IMR-90 (cell line): ENCODE measurements around the gene SPPL3. TPM values are rescaled to one million over a fixed set of nuclear protein-coding genes. Genes with fewer than 3 reads are reported as not detected.

ENCODE experiments used
- ATAC-seq: fragments of 200-7000 bp; cut with Tn5 transposase; 2 replicates; pipeline ENCODE4 v1.9.1; 2020; ENCODE audit warnings: low read depth, mild to moderate bottlenecking, moderate library complexity
- BruUV-seq: library from RNA; stranded (reverse); fragments of 400-500 nt; replicated peaks from 2 replicates; lab custom pipeline; 2021; lab: Mats Ljungman, UMichigan
- CTCF ChIA-PET: fragments of 300-600 bp; formaldehyde crosslinking; extraction: SDS; loops from one replicate; lab custom pipeline; 2021; ENCODE audit warnings: antibody characterized with exemption; lab: Yijun Ruan, JAX
- POLR2A ChIA-PET: fragments of 300-600 bp; sonication (Branson Sonifier 250); formaldehyde crosslinking; loops from one replicate; lab custom pipeline; 2022; ENCODE audit warnings: antibody characterized with exemption; ENCODE audit not compliant: unreplicated experiment; lab: Charles Lee
- DNase-seq: peaks from one replicate; pipeline ENCODE4 v3.0.0; 2013
- H2AFZ ChIP-seq: replicated peaks from 2 replicates; pipeline ENCODE3; 2013; ENCODE audit warnings: low read length, mild to moderate bottlenecking; ENCODE audit not compliant: poor library complexity
- H2AK5ac ChIP-seq: 2 replicates; pipeline ENCODE4 v1.6.1; 2013; ENCODE audit warnings: low read depth, low read length, inconsistent platforms
- H2AK9ac ChIP-seq: replicated peaks from 2 replicates; pipeline ENCODE3; 2013; ENCODE audit warnings: mild to moderate bottlenecking, low read depth, low read length, moderate library complexity; ENCODE audit not compliant: poor library complexity
- H2BK120ac ChIP-seq: 2 replicates; pipeline ENCODE4 v1.6.1; 2013; ENCODE audit warnings: low read depth, low read length, inconsistent platforms
- H2BK15ac ChIP-seq: 3 replicates; pipeline ENCODE4 v1.6.1; 2013; ENCODE audit warnings: low read depth, low read length, inconsistent platforms
- H2BK20ac ChIP-seq: 2 replicates; pipeline ENCODE4 v1.6.1; 2013; ENCODE audit warnings: low read depth, mild to moderate bottlenecking, inconsistent platforms, low read length, moderate library complexity
- H2BK5ac ChIP-seq: 2 replicates; pipeline ENCODE4 v1.6.1; 2013; ENCODE audit warnings: mild to moderate bottlenecking, low read depth, low read length, inconsistent platforms; ENCODE audit not compliant: poor library complexity, severe bottlenecking
- H3K14ac ChIP-seq: replicated peaks from 2 replicates; pipeline ENCODE4 v1.6.1; 2013; ENCODE audit warnings: low read depth, low read length, inconsistent platforms
- H3K18ac ChIP-seq: 2 replicates; pipeline ENCODE4 v1.6.1; 2013; ENCODE audit warnings: low read depth, low read length, control low read depth
- H3K23ac ChIP-seq: 2 replicates; pipeline ENCODE4 v1.6.1; 2013; ENCODE audit warnings: low read depth, low read length, inconsistent platforms
- H3K27ac ChIP-seq: 2 replicates; pipeline ENCODE4 v1.5.1; 2013; ENCODE audit warnings: mild to moderate bottlenecking, control low read depth, low read length; ENCODE audit not compliant: insufficient read depth
- H3K27me3 ChIP-seq: 2 replicates; pipeline ENCODE4 v1.6.1; 2013; ENCODE audit warnings: low read length; ENCODE audit not compliant: control insufficient read depth, insufficient read depth
- H3K36me3 ChIP-seq: 2 replicates; pipeline ENCODE4 v1.6.1; 2013; ENCODE audit warnings: low read length, mixed read lengths; ENCODE audit not compliant: control insufficient read depth, insufficient read depth
- H3K4ac ChIP-seq: 2 replicates; pipeline ENCODE4 v1.6.1; 2013; ENCODE audit warnings: low read depth, low read length, inconsistent platforms
- H3K4me1 ChIP-seq: 2 replicates; pipeline ENCODE4 v1.6.1; 2013; ENCODE audit warnings: low read length, mixed read lengths; ENCODE audit not compliant: control insufficient read depth, insufficient read depth
- H3K4me2 ChIP-seq: 2 replicates; pipeline ENCODE4 v1.6.1; 2013; ENCODE audit warnings: low read depth, mild to moderate bottlenecking, control low read depth, low read length, moderate library complexity
- H3K4me3 ChIP-seq: 2 replicates; pipeline ENCODE4 v1.5.1; 2013; ENCODE audit warnings: low read depth, mild to moderate bottlenecking, control low read depth, low read length, moderate library complexity; ENCODE audit not compliant: insufficient read depth
- H3K56ac ChIP-seq: 2 replicates; pipeline ENCODE4 v1.6.1; 2013; ENCODE audit warnings: low read length, inconsistent platforms; ENCODE audit not compliant: insufficient read depth; ENCODE audit errors: extremely low read depth
- H3K79me1 ChIP-seq, 2 experiments: 2 replicates each; pipeline ENCODE4 v1.6.1; 2013; ENCODE audit warnings: low read length in 2 of 2, inconsistent platforms in 1 of 2, low read depth in 1 of 2
- H3K9ac ChIP-seq: 2 replicates; pipeline ENCODE4 v1.6.1; 2013; ENCODE audit warnings: low read depth, low read length, control low read depth
- H3K9me1 ChIP-seq: 2 replicates; pipeline ENCODE4 v1.6.1; 2013; ENCODE audit warnings: low read length, inconsistent platforms; ENCODE audit not compliant: insufficient read depth
- H3K9me3 ChIP-seq: 2 replicates; pipeline ENCODE4 v1.6.1; 2013; ENCODE audit warnings: low read length; ENCODE audit not compliant: control insufficient read depth, insufficient read depth
- H4K20me1 ChIP-seq: 2 replicates; pipeline ENCODE4 v1.6.1; 2013; ENCODE audit warnings: low read length, inconsistent platforms; ENCODE audit not compliant: insufficient read depth
- H4K5ac ChIP-seq: 2 replicates; pipeline ENCODE4 v1.6.1; 2013; ENCODE audit warnings: mild to moderate bottlenecking, low read depth, low read length, control low read depth
- H4K8ac ChIP-seq, 2 experiments: 2 replicates each; pipeline ENCODE4 v1.6.1; 2013; ENCODE audit warnings: low read depth in 2 of 2, low read length in 2 of 2, control low read depth in 1 of 2, inconsistent platforms in 1 of 2
- H4K91ac ChIP-seq: 2 replicates; pipeline ENCODE4 v1.6.1; 2013; ENCODE audit warnings: low read depth, low read length, inconsistent platforms; ENCODE audit not compliant: insufficient read depth
- BHLHE40 ChIP-seq: fragments of 150-350 bp; IDR thresholded peaks from 2 replicates; pipeline ENCODE4 v1.6.1; 2016; ENCODE audit warnings: mild to moderate bottlenecking, low read depth, low read length
- CEBPB ChIP-seq: IDR thresholded peaks from 2 replicates; pipeline ENCODE4 v1.6.1; 2012; ENCODE audit warnings: low read depth, low read length, improper control_type of control experiment
- CHD1 ChIP-seq: IDR thresholded peaks from 2 replicates; pipeline ENCODE4 v1.6.1; 2012; ENCODE audit warnings: low read depth, low read length, improper control_type of control experiment
- MAFK ChIP-seq: IDR thresholded peaks from 2 replicates; pipeline ENCODE4 v1.6.1; 2012; ENCODE audit warnings: low read depth, low read length, improper control_type of control experiment
- MAZ ChIP-seq: IDR thresholded peaks from 2 replicates; pipeline ENCODE4 v1.6.1; 2012; ENCODE audit warnings: low read depth, mild to moderate bottlenecking, low read length, improper control_type of control experiment, moderate library complexity, borderline replicate concordance
- MXI1 ChIP-seq: IDR thresholded peaks from 2 replicates; pipeline ENCODE4 v1.6.1; 2012; ENCODE audit warnings: low read depth, mild to moderate bottlenecking, low read length, moderate library complexity, borderline replicate concordance
- RCOR1 ChIP-seq: IDR thresholded peaks from 2 replicates; pipeline ENCODE4 v1.6.1; 2012; ENCODE audit warnings: mild to moderate bottlenecking, low read length, improper control_type of control experiment; ENCODE audit not compliant: insufficient replicate concordance
- SMC3 ChIP-seq: fragments of 150-350 bp; IDR thresholded peaks from 2 replicates; pipeline ENCODE4 v1.6.1; 2016; ENCODE audit warnings: low read depth, mild to moderate bottlenecking, antibody characterized with exemption, low read length, moderate library complexity
- USF2 ChIP-seq: fragments of 150-350 bp; IDR thresholded peaks from 2 replicates; pipeline ENCODE4 v1.6.1; 2017; ENCODE audit warnings: mild to moderate bottlenecking, antibody characterized with exemption, low read length, low read depth
- WGBS, 2 experiments: methylation state at CpG; one replicate each; pipeline versions ENCODE4 v1.1.5 to v1.1.7; 2013; ENCODE audit warnings: missing lambda C conversion rate in 2 of 2; ENCODE audit not compliant: insufficient read length in 1 of 2; ENCODE audit errors: extremely low coverage in 2 of 2; 5-methylcytosine and 5-hydroxymethylcytosine counted together
- dilution Hi-C: fragments of 300-500 bp; cut with HindIII; formaldehyde crosslinking; loops from one replicate; pipeline ENCODE4 v1.14.3; 2018; ENCODE audit warnings: low sequenced_read_pairs; ENCODE audit not compliant: unreplicated experiment
- in situ Hi-C: fragments of 300-500 bp; cut with MboI; formaldehyde crosslinking; loops from 3 replicates; pipeline ENCODE4 v1.14.3; 2019; ENCODE audit warnings: low sequenced_read_pairs, inconsistent platforms, mixed read lengths
- intact Hi-C: fragments of 100-400 bp; cut with micrococcal nuclease; formaldehyde crosslinking; loops from 2 replicates; pipeline ENCODE4 v1.10.0; 2022
- polyA plus RNA-seq, 3 experiments: library from polyadenylated mRNA; depleted of rRNA; stranded (reverse); fragments of >200 nt; gene quantifications; 2 replicates each; pipeline ENCODE4 v1.2.3, GENCODE V29; 2012; ENCODE audit warnings: low replicate concordance in 1 of 3
- total RNA-seq: library from RNA; depleted of rRNA; stranded (reverse); fragments of >200 nt; gene quantifications from 2 replicates; pipeline ENCODE4 v1.2.3, GENCODE V29; 2012
- TF ChIP-seq, protein P1 (sequence below): fragments of 150-350 bp; IDR thresholded peaks from 2 replicates; pipeline ENCODE4 v1.6.1; 2016; ENCODE audit warnings: low read depth, mild to moderate bottlenecking, low read length, moderate library complexity, borderline replicate concordance

The SPPL3 gene
- total and polyA plus RNA-seq, 2 of the 4 experiments (the other 2 are of a cell fraction): 1.6 to 18.0 TPM

DNA sequence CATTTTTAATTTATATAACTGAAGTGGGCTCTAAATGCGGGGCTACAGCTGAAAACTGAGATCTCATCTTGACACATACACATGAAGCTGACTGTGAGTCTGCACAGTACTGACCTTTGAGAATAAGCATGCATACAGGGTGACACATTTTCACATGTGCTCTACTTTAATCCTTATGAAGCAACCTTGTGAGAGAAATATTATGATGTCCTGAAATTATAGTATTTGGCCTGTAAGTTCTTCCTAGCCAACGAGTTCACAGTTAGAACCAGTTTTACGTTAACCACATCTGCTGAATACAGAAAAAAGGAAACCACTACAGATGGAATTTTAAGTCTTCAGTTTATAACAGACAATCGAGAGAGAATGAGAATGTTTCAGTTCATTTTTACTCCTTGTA is 70.3 kb downstream of the SPPL3 start:
- peaks cover 6% of the 10 kb centered on the region for H3K4me1 ChIP-seq
- H3K9ac ChIP-seq: no peak overlapping the region
- in situ Hi-C loops (no loop called here), dilution Hi-C loops (no loop called here), intact Hi-C loops (loop anchor here (5.0 kb wide), 1 partner anchor 38 kb away; no protein-coding TSS in a partner anchor)
- H2BK5ac ChIP-seq: no peak overlapping the region
- H2AFZ ChIP-seq: no peak overlapping the region
- H3K14ac ChIP-seq: no peak overlapping the region
- no CpG with 5 or more reads among the region's 4 CpGs for WGBS, 2 experiments
- H3K79me1 ChIP-seq: peaks cover 24 to 52% of the 10 kb centered on the region in 2 experiments
- no peak overlapping the region for H3K27ac ChIP-seq
- H2BK20ac ChIP-seq: no peak overlapping the region
- peaks cover 41% of the 10 kb centered on the region for H4K20me1 ChIP-seq
- ATAC-seq (no peak; the same call in 1 of the 2 replicates), DNase-seq (peak; percentile 64)
- no peak overlapping the region for H2BK15ac ChIP-seq
- no peak overlapping the region for H3K4ac ChIP-seq
- H2AK9ac ChIP-seq: no peak overlapping the region
- H3K4me2 ChIP-seq: no peak overlapping the region
- H2BK120ac ChIP-seq: no peak overlapping the region
- no peak overlapping the region for H3K23ac ChIP-seq
- no peaks in the 10 kb centered on the region for H3K9me3 ChIP-seq
- H3K56ac ChIP-seq: no peak overlapping the region
- H4K5ac ChIP-seq: no peak overlapping the region
- BruUV-seq: no TSS peak
- no peaks in the 10 kb centered on the region for H3K36me3 ChIP-seq
- peaks cover 9% of the 10 kb centered on the region for H3K9me1 ChIP-seq
- H3K4me3 ChIP-seq: no peak overlapping the region
- POLR2A ChIA-PET: no interaction called here
- H4K8ac ChIP-seq: no peak overlapping the region
- CTCF ChIA-PET: no interaction called here
- H3K27me3 ChIP-seq: no peaks in the 10 kb centered on the region
- no peak overlapping the region for H4K91ac ChIP-seq
- TF ChIP-seq MAZ (no peak), CEBPB (0 out of 2 replicates have a peak, but pooled peaks have one; percentile 52), SMC3 (no peak), RCOR1 (no peak), MAFK (no peak), USF2 (no peak), CHD1 (no peak), BHLHE40 (no peak), MXI1 (peak; percentile 55; the same call in 1 of the 2 replicates)
- TF ChIP-seq, protein P1, sequence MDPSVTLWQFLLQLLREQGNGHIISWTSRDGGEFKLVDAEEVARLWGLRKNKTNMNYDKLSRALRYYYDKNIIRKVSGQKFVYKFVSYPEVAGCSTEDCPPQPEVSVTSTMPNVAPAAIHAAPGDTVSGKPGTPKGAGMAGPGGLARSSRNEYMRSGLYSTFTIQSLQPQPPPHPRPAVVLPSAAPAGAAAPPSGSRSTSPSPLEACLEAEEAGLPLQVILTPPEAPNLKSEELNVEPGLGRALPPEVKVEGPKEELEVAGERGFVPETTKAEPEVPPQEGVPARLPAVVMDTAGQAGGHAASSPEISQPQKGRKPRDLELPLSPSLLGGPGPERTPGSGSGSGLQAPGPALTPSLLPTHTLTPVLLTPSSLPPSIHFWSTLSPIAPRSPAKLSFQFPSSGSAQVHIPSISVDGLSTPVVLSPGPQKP: no peak
- H2AK5ac ChIP-seq: no peak overlapping the region
- no peak overlapping the region for H3K18ac ChIP-seq
